Muscle layer of colon (tissue), 2 donors: ENCODE results near the gene TMEM178A.

Source experiments
- H3K27ac ChIP-seq: one replicate; pipeline ENCODE4 v1.7.0; 2013; ENCODE audit warnings: low read depth, mild to moderate bottlenecking, low read length, moderate library complexity
- H3K27me3 ChIP-seq, 2 donors: one replicate each; pipeline ENCODE4 v1.7.0; 2013; ENCODE audit warnings: low read length in 2 of 2, mild to moderate bottlenecking in 2 of 2; ENCODE audit not compliant: insufficient read depth in 2 of 2, control insufficient read depth in 1 of 2
- H3K36me3 ChIP-seq: one replicate; pipeline ENCODE4 v1.7.0; 2013; ENCODE audit warnings: mild to moderate bottlenecking, low read length; ENCODE audit not compliant: insufficient read depth
- H3K4me1 ChIP-seq: one replicate; pipeline ENCODE4 v1.7.0; 2013; ENCODE audit warnings: mild to moderate bottlenecking, low read length; ENCODE audit not compliant: insufficient read depth
- H3K4me3 ChIP-seq, 2 donors: one replicate each; pipeline ENCODE4 v1.7.0; 2013; ENCODE audit warnings: low read length in 2 of 2, low read depth in 1 of 2, mild to moderate bottlenecking in 1 of 2, moderate library complexity in 1 of 2
- H3K9ac ChIP-seq: one replicate; pipeline ENCODE4 v1.7.0; 2013; ENCODE audit warnings: low read length
- H3K9me3 ChIP-seq: one replicate; pipeline ENCODE4 v1.7.0; 2013; ENCODE audit warnings: mild to moderate bottlenecking, low read length
- donor health status: abdominal sarcoma.
- donor health status: Adenocarcinoma of cecum.

The TMEM178A gene

DNA sequence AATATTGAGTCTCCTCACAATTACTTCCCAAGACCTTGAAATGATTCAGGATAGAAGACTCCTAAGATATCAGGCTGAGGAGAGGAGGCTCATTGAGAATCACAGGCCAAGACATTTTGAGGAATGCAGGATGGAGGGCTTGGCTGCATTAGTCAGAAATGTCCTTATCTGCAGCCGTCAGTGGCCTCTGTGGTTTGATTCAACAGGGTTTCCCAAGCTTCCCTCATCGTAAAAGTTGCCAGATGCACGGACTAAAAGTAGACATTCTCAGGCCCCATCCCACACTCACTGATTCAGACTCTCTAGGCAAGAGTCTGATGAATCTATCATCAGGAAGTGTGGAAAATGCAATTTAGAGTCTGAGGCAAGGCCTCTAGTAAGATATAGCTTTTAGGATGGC lies 34.0 kb upstream of the TMEM178A start:
- H3K9ac ChIP-seq, result no peak overlapping the region

DNA sequence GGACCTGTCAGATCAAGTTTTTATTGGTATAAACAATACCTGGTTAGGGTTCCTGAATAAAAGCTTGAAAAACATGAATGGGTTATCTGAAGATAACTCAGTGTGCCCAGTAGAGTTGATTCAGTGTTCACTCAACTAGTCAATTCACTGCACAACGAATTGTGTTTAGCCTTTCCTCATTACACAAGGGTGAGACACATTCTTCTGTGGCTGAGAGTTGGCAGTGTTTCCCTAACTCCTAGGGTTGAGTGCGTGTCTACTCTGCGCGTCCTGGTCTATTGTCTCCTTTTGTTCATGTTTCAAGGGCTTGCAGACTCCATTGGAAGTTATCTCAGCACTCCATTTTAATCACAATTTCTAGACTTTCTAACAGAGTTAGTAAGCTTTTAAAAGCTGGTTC lies 32.8 kb upstream of the TMEM178A start:
- no peak overlapping the region for H3K9ac ChIP-seq
- H3K9me3 ChIP-seq, result no peaks in the 10 kb centered on the region
- H3K27ac ChIP-seq, result no peak overlapping the region
- H3K4me3 ChIP-seq, result no peak overlapping the region
- no peaks in the 10 kb centered on the region for H3K4me1 ChIP-seq
- H3K27me3 ChIP-seq, result no peaks in the 10 kb centered on the region
- H3K36me3 ChIP-seq, result no peaks in the 10 kb centered on the region

More for the DNA sequence above, 34.0 kb upstream of the TMEM178A start:
- H3K36me3 ChIP-seq, result no peaks in the 10 kb centered on the region
- no peaks in the 10 kb centered on the region for H3K9me3 ChIP-seq
- H3K4me1 ChIP-seq, result no peaks in the 10 kb centered on the region
- no peak overlapping the region for H3K4me3 ChIP-seq
- H3K27ac ChIP-seq, result no peak overlapping the region
- no peaks in the 10 kb centered on the region for H3K27me3 ChIP-seq

DNA sequence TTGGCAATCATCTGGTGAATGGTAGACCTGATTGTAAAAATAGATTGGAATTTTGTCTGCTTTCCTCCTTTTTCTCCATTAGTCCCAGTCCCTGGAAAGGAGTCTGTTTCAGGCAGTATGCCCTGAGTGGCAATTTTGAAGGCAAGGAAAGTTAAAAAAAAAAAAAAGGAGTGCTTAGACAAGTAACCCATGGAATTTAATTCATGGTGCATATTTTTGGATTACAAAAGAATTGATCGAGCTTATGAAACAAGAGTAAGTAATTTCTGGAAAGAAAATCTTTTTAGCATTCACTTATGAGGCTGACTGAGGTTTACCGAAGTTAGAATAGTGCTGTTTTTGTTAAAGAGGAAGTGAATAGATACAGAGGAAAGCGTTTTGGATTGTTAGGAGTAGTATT lies 29.4 kb upstream of the TMEM178A start:
- Histone ChIP-seq H3K36me3 (no peaks in the 10 kb centered on the region), H3K27ac (no peak overlapping the region), H3K9ac (no peak overlapping the region), H3K27me3 (no peaks in the 10 kb centered on the region), H3K9me3 (no peaks in the 10 kb centered on the region), H3K4me3 (no peak overlapping the region), H3K4me1 (no peaks in the 10 kb centered on the region)

DNA sequence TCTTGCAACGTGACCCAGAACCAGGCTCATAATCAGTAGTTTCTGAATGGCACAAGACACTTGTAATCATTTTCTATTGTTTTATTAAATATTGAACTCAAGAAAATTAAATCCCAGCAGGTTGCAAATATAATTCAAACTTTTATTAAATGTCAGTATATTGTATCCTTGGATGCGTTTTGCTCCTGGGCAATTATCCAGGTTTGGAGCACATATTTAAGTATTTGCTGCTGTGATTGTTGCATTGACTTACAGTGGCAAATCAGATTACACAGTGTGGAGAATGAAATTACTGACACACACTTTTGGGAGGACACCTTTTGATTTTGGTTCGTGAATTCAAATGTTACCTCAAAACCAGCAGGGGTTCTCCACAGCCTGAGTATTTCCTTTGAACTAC lies 27.1 kb upstream of the TMEM178A start:
- Histone ChIP-seq H3K36me3 (no peaks in the 10 kb centered on the region), H3K4me3 (no peak overlapping the region), H3K4me1 (peaks cover 9% of the 10 kb centered on the region), H3K27me3 (no peaks in the 10 kb centered on the region), H3K9me3 (no peaks in the 10 kb centered on the region), H3K9ac (no peak overlapping the region), H3K27ac (no peak overlapping the region)

DNA sequence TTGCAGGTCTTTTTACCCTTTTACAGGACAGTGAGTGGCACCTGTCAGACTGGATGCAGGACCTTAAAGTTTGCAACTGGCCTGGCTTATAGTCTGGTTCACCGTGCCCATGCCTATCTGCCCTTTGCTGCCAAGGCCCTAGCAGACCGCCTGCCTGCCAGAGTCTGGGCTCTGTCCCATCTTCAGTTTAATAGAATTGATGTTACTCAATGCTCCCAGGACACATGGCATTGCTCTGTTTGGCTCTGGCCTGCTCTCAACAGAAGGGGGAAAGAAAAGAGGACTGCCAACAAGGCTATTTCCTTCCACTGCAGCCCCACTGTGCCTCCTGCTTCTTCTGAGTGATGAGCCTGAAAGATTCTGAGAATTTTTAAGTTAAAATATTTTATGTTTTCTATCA lies 25.6 kb upstream of the TMEM178A start:
- peaks cover 9% of the 10 kb centered on the region for H3K4me1 ChIP-seq
- no peak overlapping the region for H3K27ac ChIP-seq
- no peaks in the 10 kb centered on the region for H3K9me3 ChIP-seq
- no peak overlapping the region for H3K9ac ChIP-seq
- no peak overlapping the region for H3K4me3 ChIP-seq
- H3K27me3 ChIP-seq, result no peaks in the 10 kb centered on the region
- no peaks in the 10 kb centered on the region for H3K36me3 ChIP-seq

DNA sequence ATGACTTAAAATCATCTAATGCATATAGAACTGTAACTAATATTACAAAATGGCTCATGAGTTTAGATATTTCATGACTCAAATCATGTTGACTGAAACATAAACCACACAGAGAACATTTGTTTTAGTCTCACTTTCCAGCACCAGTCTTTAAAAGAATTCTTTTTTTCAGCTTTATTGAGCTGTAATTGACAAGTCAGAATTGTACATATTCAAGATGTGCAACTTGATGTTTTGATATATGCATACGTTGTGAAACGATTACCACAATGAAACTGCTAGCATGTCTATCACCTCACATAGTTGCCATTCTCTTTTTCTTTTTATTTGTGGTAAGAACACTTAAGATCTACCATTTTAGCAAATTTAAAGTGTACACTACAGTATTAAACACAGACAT lies 25.0 kb upstream of the TMEM178A start:
- Histone ChIP-seq H3K4me3 (no peak overlapping the region), H3K4me1 (peaks cover 9% of the 10 kb centered on the region), H3K27me3 (no peaks in the 10 kb centered on the region), H3K27ac (no peak overlapping the region), H3K36me3 (no peaks in the 10 kb centered on the region), H3K9ac (no peak overlapping the region), H3K9me3 (no peaks in the 10 kb centered on the region)

DNA sequence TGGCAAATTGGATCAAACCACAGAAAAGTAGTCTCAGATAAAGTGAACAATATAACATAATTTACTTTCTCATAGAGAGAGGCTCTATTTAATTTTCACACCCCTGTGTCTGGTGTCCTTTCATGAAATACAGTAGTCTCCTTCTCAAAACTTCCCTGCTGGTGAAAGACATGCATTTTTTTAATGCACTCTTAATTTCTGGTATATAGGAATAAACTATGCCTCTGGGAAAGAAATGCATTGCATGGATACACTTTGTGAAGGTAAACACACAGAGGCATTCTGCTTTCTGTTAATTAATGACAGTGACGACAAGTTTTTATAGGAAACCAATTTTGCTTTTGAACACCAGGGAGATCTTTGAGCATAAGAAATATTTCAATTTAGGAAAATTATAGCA lies 24.1 kb upstream of the TMEM178A start:
- Histone ChIP-seq H3K9me3 (no peaks in the 10 kb centered on the region), H3K27ac (no peak overlapping the region), H3K9ac (no peak overlapping the region), H3K36me3 (no peaks in the 10 kb centered on the region), H3K4me1 (peaks cover 9% of the 10 kb centered on the region), H3K27me3 (no peaks in the 10 kb centered on the region), H3K4me3 (no peak overlapping the region)

DNA sequence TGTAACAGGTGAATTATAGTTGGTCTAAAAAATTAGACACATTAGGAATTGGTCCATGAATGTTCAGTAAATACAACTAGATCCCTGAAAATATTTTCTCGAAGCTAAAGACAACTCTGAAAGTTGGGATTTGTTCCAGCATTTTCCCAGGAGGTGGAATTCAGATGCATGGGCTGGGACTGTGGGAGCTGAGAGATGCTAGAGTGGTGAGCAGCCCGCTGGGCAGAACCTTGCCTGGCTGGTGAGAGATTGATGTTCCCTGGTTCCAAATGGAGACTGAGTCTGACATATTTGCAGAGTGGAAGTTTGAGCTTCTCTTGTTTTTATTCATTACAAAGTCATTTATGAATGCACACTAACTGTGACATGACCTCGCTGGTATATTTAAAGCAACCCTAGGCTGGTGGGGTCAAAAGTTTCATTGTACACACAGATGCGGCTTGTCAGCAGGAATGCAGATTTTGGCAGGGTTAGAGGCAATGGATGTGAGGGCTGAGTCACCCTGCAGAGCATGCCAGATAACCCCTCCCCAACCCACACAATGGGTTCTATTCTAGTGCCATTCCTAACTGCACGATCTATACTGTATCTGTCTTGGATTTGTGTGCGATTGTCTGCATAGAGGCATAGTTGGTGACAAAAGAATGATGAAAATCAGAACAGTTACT lies 23.5 kb upstream of the TMEM178A start:
- Histone ChIP-seq H3K4me1 (peaks cover 9% of the 10 kb centered on the region), H3K27ac (no peak overlapping the region), H3K36me3 (no peaks in the 10 kb centered on the region), H3K9me3 (no peaks in the 10 kb centered on the region), H3K27me3 (no peaks in the 10 kb centered on the region), H3K4me3 (peak overlapping the region in 1 of 2 donors; percentile 19), H3K9ac (no peak overlapping the region)

DNA sequence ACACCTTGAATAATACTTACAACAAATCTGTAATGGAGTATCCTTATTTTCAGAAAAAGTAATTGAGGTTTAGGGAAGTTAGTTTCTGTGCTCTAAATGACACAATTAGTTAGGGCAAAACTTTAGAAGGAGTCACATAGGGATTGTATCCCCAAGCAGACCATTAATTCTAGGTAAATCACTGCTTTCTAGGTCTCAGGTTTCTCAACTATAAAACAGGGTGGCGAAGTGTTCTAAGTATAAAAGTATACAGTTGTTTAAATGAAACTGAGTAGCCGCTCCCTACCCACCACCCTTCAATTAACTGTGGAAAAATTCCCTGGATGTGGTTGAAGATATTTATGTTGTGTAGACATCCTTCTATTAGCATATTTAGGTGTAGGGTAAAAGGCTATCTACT lies 19.9 kb upstream of the TMEM178A start:
- H3K9me3 ChIP-seq, result no peaks in the 10 kb centered on the region
- H3K36me3 ChIP-seq, result no peaks in the 10 kb centered on the region
- H3K9ac ChIP-seq, result no peak overlapping the region
- H3K4me1 ChIP-seq, result peaks cover 9% of the 10 kb centered on the region
- H3K27ac ChIP-seq, result no peak overlapping the region
- no peak overlapping the region for H3K4me3 ChIP-seq
- H3K27me3 ChIP-seq, result no peaks in the 10 kb centered on the region

DNA sequence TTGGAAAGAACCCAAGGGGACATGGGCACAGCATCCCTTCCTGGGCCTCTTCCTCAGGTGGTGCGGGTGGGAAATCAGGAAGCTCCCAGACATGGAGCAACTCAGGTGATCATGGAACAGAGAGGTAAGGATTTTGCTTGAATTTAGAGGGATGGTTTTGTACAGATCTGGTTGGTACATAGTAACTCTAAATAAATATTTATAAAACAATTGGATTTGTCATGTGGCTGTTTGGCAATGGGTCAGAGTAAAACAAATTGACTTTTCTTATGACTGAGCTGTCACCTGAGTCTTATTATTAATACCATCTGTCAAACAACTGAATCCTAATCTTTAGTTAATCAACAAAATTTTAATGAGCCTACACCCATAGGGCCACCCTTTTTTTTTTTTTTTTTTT lies 19.4 kb upstream of the TMEM178A start:
- Histone ChIP-seq H3K27me3 (no peaks in the 10 kb centered on the region), H3K9me3 (no peaks in the 10 kb centered on the region), H3K4me1 (peaks cover 9% of the 10 kb centered on the region), H3K9ac (no peak overlapping the region), H3K27ac (no peak overlapping the region), H3K4me3 (no peak overlapping the region), H3K36me3 (no peaks in the 10 kb centered on the region)

DNA sequence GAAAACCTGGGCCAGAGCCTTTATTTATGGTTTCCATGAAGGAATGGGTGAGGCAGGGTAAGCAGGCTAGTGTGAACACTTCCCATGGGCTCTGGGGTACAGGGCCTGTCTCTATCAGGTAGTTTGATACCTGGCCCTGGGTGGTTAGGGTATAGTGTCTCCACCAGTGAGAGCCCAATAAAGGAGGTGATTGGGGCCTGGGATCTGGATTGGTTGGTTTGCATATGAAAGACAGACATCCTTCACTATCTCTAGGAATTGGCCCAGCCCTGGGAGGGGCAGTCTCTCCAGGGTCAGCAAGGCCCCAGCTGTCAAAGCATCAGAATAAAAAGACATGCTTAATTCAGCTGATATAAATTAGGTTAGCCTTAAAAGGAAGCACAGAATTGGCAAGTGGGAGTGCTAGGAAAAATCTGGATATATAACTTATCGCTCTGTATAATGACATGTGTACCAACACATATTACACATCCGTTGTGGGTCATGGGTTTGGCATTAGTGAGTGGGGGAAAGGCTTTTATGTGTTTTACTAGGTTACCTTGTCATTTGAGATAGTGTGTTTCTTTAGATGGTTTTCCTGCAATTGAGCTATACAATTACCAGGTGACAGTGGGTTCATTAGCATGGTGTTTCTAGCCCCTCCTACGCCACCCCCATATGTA lies 18.5 kb upstream of the TMEM178A start:
- Histone ChIP-seq H3K4me3 (no peak overlapping the region), H3K36me3 (no peaks in the 10 kb centered on the region), H3K9me3 (no peaks in the 10 kb centered on the region)

DNA sequence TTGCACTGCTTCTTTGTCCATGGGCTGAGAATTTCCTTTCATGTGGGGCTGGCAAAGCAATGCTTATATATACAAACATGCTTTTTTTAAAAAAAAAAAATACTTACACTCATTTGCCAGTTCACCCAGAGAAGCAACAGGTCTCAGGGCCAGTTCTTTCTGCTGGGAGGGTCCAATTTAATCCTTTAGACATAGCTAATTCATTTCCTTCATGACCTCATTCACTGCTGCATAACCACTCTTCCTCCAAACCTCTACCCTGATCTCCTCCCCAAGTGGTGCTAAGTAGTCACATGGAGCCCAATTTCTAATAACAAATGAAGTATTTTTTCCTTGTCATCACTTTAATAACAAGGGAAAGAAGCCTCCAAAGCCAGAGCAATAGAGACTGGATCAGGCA lies 17.1 kb upstream of the TMEM178A start:
- H3K27ac ChIP-seq, result no peak overlapping the region
- H3K4me3 ChIP-seq, result no peak overlapping the region
- H3K4me1 ChIP-seq, result no peaks in the 10 kb centered on the region
- H3K9ac ChIP-seq, result no peak overlapping the region
- H3K9me3 ChIP-seq, result no peaks in the 10 kb centered on the region
- H3K27me3 ChIP-seq, result no peaks in the 10 kb centered on the region
- no peaks in the 10 kb centered on the region for H3K36me3 ChIP-seq

More for the DNA sequence above, 18.5 kb upstream of the TMEM178A start:
- H3K27ac ChIP-seq, result no peak overlapping the region
- H3K4me1 ChIP-seq, result peaks cover 4% of the 10 kb centered on the region
- no peaks in the 10 kb centered on the region for H3K27me3 ChIP-seq
- H3K9ac ChIP-seq, result no peak overlapping the region
